Stimulated activated CD8-positive, alpha-beta memory T cell treated with anti-CD3 and anti-CD28 coated beads, Interleukin-4, amount 100 ng/mL, for 4 hours (primary cell): Measurements from ENCODE around the gene LGALS3.

Experiments
- DNase-seq, 2 donors: peaks; one replicate each; pipeline ENCODE4 v3.0.0-alpha.2; 2020; ENCODE audit warnings: low read depth in 2 of 2, low spot score in 1 of 2

The LGALS3 gene

DNA sequence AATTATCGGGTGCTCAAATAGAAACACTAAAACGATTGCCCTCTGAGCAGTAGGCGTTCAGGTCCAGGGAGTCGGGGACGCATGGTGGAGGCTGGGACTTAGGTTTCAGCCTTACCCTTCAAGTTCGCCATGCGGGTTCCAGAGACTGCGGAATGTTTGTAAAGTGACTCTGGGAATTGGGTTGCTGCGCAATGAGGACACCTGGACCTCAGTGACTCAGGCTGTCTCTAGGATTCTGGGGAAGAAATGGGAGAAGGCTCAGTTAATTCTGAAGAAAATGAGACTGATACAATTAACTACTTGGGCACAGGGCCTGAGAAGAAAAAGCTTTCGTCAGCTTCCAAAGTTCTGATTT is 1.1 kb downstream of the LGALS3 start:
- DNase-seq: no peak

DNA sequence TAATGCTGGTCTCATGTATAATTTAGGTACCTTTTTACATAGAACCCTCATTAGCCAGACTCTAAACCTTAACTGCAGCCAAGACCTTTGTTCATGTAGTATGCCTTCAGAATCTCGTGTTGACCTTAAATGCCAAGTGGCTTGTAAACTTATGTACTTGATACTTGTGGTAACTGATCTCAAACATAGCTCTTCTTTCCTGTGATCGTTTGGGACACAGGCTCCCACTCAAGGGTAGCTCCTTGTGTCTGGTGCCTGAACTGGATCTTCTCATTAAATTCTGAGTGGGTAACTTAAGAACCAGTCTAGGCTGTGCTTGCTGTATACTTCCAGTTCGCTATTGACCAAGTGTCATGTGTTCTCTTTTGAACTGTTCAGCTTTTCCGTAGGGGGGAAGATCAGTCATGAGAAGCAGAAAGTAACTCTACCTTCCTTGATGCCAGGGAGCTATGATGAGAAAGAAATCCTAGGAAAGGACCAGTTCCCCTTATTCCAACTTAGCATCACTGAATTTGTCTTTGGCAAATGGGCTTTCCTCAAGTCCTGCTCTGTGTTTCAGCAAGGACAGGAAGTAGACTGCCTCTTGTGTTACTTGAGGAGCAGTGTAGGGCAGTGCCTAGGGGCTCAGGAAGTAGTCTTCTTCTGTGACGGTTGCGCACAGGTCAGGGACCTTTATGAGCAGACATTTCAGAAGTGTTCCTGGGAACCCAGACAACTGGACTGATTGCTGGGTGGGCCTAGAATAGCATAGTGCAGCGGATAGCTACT is 2.5 kb downstream of the LGALS3 start:
- no peak for DNase-seq

DNA sequence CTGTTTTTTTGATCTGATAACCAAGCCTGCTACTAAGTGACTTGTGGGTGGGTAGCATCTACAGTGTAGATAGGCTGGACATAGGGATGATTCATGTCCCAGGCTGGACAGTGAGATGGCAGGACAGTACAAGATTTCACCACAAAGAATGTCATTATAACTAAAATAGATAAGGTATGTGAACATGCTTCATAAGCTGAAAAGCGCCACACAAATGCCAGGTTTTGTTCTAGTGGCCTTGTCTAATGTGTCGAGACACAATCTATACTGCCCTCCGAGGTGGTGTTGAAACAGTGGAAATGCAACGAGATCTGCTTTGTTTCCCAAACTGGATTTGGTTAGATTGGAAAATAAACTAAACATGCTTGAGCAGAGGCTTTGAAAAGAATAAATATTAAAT is 4.4 kb downstream of the LGALS3 start:
- DNase-seq: no peak

DNA sequence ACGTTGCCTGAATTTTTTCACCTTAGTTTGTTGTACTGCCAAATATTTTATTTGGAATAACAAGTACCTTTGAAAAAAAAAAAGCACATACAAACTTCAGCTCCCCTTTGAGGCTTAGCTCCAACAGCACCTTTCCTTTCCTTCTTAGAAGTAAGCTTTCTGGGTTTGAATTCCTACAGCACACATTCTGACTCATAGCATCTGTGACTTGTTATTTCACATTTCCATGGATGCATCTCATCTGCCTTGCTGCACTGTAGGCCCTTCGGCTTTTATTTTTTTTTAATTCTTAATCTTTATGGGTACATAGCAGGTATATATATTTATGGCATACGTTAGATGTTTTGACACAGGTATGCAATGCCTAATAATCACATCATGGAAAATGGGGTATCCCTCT is 7.2 kb downstream of the LGALS3 start:
- DNase-seq: no peak

DNA sequence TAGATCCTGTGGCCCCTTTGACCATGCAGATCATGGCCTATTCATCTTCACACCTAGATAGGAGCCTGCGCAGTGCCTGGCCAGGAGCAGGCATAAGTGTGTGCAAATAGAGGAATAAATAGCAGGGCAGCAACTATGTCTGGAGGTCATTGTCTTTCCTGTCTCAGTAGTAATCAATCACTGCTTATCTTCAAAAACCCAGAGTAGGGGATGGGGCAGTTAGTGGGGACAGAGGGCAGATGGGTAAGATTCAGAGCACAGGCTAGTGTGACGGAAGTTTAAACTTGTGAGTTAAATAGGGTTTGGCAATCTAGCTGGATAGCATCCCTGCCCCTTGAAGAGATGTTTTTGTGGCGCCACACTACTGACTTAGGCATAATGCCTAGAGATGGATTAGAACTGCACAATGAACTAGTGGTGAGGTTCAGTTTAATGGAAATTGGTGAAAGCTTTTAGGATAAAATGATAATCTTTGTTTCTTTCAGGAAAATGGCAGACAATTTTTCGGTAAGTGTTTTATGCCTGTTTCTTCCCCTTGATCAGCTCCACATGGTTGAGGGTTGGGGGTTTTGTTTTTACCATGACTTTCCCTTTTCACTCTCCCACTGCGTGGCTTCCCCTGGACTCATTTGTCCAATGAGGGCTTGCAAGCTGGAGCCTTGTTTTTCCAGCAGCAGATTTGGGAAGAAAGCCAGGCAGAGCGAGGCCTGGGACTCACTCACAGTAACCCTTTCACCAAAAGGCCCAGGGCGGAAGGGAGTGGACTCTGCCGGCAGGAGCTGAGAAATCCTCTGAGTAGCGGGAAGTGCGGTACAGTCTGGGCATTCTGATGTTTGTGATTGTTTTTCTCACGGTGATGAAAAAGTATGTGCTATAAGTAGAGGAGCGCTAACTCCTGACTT is 8.1 kb downstream of the LGALS3 start:
- no peak for DNase-seq

DNA sequence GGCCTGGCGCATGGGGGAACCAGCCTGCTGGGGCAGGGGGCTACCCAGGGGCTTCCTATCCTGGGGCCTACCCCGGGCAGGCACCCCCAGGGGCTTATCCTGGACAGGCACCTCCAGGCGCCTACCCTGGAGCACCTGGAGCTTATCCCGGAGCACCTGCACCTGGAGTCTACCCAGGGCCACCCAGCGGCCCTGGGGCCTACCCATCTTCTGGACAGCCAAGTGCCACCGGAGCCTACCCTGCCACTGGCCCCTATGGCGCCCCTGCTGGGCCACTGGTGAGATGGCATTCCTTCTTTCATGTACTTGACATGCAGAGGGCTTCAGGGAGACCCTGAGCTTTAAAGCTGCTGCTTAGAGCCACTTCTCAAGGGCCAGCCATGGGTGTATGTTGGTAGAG is 9.0 kb downstream of the LGALS3 start:
- DNase-seq: no peak

DNA sequence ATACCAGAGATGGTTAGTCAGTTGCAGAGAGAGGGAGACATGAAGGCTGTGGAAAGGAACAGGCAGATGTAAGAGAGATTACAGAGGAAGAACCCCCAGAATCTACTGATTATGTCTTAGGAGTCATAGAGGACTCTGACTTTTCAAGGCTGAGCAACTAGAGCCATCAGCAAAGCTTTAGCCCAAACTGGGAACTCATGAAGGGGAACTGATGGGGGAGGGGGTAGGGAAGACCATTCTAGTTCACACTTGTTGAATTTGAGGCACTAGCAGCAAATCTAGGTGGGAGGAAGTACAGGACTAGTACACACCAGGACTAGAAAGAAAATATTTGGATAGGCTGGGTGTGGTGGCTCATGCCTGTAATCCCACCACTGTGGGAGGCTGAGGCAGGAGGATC is 10.1 kb downstream of the LGALS3 start:
- DNase-seq: no peak

GRCh38 chr14:55139696-55140509 is 10.9 kb downstream of the LGALS3 start:
- no peak for DNase-seq

DNA sequence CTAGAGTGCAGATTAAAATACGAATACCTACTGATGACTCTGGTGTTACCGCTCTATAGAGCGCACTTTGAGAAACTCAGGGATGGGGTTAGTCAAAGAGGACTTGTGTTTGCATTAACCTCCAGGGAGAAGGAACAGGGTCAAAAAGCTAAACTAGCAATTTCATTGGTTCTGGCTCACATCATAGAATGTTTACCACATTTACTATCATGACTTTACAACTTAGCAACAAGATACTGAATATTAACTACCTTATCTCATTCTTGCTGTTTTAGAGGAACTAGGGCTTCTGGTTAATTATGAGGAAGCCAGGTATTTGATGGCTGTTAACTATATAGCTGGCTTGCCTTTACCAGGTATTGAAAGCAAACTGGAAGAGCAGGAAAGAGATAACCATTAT is 12.8 kb downstream of the LGALS3 start:
- no peak for DNase-seq

DNA sequence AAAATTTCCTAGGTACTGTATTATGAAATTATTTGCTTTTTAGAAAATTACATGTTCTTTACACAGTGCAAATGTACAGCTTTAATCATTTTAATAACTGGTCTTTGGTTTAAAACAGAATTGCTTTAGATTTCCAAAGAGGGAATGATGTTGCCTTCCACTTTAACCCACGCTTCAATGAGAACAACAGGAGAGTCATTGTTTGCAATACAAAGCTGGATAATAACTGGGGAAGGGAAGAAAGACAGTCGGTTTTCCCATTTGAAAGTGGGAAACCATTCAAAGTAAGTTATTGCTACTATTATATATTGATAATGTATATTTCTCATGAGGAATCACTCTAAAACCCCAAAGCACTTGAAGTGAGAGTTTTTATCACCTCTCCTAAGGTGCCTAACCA is 13.4 kb downstream of the LGALS3 start:
- DNase-seq: no peak

DNA sequence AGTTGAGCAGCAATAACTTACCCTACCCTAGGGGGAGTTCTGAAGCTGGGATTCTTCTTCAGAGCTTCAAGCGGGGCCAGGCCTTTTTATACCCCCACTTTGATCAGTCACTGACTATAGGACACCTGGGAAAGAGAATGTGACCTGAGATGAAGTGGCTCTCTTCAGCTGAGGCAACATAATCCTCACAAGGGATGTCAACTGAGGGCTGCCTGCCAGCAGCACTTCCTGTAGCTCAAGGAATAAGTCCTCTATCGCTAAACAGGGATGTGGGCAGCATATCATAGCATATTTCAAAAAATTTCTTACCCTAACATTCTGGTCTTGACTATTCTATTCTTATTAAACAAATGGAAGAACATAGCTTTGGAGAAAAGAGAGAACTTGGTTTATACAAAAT is 17.4 kb downstream of the LGALS3 start:
- no peak for DNase-seq

DNA sequence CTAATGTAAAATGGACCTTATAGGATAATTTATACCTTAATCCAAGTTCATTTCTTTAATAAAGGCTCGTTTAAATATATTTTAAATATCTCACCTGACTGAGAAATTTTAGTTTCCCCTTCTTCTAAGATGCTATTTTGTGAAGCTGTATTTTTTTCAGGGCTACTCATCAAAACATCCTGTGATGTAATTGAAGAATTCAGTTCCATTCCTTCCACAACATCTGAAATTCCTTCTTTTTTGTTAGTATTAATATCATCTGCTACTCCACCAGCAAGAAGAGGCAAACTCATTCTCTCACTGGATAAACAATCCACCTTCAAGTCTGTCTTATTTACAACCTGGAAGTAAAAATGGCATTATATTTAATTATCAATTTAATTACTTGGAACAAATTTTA is 22.5 kb downstream of the LGALS3 start:
- no peak for DNase-seq

- no peak for DNase-seq
Measured at GRCh38 chr14:55152052-55152753, 23.2 kb downstream of the LGALS3 start.

GRCh38 chr14:55153951-55154350 is 24.9 kb downstream of the LGALS3 start:
- no peak for DNase-seq

DNA sequence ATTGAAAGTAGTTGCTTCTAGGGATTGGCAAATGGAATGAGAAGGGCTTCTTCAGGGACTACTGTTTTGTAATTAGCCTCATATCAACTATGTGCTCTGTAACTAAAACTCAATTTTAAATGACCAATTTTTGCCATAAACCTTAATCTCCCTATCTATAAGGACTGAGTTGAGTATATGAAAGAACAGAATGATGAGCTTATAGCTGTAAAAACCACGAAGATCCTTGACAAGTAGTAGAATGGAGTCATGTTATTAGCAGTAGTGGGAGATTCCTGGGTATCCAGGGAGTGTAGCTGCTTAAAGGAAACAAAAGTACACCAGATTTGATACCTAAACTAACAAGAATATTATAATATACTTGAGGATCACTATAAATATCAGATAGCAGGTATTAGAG is 28.0 kb downstream of the LGALS3 start:
- DNase-seq: no peak

DNA sequence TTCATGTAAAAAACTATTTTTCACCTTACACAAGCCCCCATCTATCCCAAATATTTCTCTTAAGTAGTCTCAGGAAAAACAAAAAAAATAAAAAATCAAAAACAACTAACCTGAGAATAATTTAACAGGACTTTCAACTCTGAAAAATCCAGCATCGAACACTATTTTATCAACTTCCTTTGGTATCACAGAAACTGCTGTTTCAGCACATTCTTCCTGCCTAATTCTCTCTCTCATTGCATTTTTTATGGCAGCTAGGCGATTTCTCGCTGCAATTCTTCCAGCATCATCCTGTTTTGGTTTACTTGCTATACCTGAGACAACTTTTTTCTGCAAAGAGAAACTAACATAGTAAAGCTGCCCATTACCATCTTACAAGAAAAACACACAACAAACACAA is 29.4 kb downstream of the LGALS3 start:
- DNase-seq: no peak

GRCh38 chr14:55160989-55161388 is 31.9 kb downstream of the LGALS3 start:
- DNase-seq: no peak

GRCh38 chr14:55170526-55170925 is 41.5 kb downstream of the LGALS3 start:
- no peak for DNase-seq

DNA sequence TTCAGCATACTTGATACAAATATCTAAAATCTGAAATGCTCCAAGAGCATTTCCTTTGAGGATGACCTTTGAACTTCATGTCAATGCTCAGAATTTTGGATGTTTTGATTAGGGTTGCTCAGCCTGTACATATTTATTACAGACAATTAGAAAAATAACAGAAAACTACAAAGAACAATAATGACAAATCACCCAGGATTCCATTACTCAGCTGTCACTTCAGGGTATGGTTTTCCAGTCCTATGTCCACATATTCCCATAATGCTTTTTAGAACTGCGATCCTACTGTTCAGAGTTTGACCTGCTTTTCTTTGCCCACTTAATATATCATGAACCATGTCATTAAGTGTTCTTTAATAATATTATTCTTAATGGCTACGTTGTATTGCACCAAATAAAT is 51.0 kb downstream of the LGALS3 start:
- DNase-seq: no peak

DNA sequence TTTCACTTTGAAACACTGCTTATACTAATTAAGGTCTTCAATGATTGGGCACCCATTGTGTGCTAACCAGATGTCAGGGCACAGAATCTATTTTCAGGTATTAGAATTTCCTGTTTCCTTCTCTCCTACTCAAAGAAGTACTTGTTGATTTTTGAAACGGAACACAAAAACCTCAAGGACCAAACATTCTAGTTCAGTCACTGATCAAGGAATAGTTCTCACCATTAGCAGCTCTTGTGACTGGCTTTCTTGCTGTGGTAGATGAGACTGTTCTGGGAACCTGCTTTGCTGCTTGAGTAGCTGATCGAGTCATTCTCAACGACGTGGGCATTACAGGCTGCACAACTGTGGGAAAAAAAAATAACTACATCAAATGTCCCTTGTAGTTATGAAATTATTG is 51.4 kb downstream of the LGALS3 start:
- no peak for DNase-seq

DNA sequence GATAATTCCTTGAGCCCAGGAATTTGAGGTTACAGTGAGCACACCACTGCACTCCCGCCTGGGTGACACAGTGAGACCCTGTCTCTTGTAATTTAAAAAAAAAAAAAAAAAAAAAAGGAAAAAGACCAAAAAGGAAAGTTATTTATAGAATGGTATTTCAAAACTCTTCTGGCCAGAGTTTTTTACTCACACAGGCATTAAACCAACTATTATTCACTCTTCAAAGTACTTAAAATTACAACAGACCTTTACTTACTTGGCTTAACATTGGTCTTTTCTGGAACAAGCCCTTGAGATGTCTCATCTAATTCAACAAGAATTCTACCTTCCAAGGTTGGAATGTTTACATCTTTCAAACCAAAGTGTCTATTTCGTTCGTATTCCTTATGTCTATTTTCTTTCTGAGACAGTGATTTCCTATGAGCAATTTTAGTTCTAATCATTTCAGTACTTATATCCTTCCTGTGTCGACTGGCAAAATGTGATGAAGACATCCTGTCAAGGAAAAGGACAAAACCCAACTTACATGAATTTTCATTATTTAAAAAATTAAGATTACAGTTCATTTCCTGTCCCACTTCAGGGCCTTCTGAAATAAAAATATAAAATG is 59.7 kb downstream of the LGALS3 start:
- DNase-seq: no peak
